NCI-H2227 (cell line): Measurements from ENCODE around the gene CYP24A1.

Source experiments
- DNase-seq: peaks from one replicate; lab custom pipeline; 2025; ENCODE audit not compliant: unreplicated experiment; lab: John Stamatoyannopoulos, UW

The CYP24A1 gene

DNA sequence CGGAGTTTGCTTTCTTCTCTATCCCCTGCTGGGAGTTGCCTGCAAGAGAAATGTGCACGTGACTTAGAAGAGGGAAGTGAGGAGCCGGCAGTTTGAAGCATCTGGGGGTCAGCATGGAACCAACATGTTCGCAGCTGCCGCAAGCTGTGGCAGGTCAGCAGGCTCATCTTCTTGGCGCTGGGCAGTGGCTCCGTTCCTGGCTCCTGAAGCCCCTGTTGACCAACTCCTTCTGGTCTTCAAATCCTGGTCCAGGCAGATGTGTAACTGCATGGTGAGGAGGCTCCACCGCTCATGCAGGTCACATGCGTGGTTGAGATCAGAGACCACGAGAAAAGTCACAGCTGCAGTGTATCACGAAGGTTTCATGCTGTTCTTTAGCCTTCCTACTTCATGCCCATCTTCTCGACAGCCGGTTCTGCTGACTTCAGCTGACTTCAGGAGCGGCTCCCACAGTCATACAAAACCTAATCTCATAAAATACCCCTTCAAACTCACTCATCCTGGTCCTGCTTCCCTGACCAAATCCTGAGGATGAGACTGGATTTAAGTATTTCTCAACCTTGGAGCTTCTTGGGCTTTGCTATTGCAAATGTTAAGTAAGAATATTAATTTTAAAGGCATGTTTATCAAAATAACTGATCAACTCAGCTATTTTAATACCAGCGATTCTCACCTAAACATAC, 58.5 kb downstream of the CYP24A1 start:
- DNase-seq, result no peak

DNA sequence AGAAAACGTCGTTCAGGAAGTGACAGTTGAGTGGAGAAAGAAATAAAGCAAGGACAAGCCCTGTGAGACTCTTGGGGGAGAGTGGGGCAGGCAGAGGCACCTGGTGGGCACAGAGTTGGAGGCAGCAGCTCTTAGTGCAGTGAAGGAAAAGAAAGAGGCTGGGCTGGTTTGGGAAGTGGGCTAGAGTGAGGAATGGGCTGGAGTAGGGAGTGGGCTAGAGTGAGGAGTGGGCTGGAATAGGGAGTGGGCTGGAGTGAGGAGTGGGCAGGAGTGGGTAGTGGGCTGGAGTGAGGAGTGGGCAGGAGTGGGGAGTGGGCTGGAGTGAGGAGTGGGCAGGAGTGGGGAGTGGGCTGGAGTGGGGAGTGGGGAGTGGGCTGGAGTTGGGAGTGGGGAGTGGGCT, 59.7 kb downstream of the CYP24A1 start:
- DNase-seq, result no peak

DNA sequence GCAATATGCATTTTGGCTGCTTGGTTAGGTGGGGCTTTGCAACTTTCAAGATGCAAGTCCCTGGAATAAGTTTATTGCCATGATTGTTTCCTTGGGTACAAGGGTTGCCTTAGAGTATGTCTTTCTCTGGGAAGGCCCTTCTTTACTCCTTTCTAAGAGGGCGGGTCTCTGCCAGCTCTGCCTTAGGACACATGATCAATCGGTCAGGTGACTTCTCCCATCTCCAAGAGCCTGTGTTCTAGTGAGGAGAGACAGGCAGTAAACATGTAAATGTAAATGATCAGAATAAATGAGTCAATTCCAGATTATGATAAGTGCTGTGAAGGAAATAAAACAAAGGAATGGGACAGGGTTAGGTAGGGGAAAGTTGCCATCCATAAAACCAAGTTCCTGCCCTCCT, 60.2 kb downstream of the CYP24A1 start:
- no peak for DNase-seq

DNA sequence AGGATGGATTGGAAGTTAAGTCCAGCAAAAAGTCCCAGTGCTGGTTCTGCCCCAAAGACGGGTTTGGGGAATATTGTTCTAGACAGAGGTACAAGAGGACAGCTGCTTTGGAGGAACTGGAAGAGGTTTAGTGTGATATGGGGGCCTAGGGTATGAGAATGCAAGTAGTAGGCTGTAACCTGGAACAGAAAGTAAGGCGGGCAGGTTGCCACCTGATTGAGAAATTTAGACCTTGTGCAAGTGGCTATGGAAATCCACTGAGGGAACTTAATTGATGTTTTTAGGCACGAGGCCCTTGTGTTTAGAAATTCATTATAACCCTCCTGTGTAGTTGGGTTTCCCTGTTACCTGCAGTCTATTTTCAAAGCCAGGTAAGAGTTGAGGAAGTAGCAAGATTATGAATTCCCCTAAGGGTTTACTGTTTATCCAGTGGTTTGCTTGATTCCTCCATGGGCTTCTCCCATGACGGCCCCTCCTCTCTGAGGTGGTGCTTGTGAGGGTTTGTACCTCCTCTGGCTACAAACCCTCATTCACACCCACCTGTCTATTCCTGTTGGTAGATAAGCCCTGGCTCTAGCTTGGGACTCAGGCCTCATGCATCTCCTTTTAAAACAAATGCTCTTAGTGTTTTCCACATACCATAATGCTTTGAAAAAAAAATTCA, 61.4 kb downstream of the CYP24A1 start:
- DNase-seq, result no peak

DNA sequence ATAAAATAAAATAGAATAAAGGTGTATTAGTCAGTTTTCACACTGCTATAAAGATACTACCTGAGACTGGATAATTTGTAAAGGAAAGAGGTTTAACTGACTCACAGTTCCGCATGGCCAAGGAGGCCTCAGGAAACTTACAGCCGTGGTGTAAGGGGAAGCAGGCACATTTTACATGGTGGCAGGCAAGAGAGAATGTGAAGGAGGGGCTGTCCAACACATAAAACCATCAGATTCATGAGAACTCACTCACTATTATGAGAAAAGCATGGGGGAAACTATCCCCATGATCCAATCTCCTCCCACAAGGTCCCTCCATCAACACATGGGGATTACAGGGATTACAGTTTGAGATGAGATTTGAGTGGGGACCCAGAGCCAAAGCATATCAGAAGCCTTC, 62.3 kb downstream of the CYP24A1 start:
- no peak for DNase-seq

DNA sequence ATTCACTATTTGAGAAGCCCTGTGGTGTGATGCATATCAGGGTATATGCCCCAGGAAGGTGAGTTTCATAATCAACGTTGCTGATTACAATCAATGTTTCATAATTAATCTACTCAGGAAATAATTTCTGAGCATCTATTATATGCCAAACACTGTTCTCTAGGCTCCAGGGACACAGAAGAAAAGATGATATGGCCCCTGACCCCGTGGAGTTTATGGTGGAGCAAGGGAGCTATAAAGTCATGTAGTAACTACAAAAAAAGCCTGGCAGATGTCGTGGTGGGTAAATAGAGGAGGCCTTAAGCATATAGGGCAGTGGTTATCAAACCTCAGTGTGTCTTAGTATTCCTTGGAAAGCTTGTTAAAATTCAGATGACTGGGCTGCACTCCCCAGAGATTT, 63.3 kb downstream of the CYP24A1 start:
- DNase-seq, result no peak

DNA sequence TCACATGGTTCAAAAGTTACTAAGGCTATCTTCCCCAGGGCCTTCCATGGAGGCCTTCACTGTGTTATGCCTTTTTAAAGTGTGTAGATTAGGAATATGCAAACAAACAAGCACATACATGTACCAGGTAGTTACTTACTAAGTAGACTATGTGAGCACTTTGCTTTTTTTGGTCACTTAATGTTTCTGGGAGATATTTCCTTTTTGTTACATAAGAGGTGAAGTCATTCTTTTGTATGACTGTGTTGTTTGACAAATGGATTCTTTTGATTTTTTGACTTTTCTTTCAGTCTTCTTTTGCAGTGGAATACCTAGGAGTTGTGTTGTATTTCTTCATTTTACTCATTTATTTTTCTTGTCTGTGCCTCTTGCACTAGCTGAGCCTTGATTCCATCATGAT, 63.7 kb downstream of the CYP24A1 start:
- DNase-seq, result no peak

DNA sequence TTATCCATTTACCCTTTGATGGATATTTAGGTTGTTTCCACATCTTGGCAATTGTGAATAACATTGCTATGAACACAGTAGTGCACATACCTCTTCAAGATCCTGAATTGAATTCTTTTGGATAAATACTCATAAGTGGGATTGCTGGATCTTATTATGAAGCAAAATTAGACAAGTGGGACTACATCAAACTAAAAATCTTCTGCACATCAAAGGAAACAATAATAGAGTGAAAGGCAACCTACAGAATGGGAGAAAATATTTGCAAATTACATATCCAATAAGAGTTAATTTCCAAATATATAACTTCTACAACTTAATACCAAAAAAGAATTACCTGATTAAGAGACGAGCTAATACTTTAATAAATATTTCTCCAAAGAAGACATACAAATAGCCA, 65.0 kb downstream of the CYP24A1 start:
- DNase-seq, result no peak

DNA sequence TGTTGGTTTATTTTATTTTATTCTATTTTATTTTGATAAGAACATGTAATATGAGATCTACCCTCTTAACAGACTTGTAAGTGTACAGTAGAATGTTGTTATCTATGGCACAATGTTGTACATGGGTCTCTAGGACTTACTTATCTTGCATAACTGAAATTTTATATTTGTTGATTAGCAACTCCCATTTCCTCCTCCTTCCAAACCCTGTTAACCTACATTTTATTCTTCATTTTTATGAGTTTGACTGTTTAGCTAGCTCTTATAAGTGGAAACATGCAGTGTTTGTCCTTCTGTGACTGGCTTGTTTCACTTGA, 65.5 kb downstream of the CYP24A1 start:
- DNase-seq, result no peak

DNA sequence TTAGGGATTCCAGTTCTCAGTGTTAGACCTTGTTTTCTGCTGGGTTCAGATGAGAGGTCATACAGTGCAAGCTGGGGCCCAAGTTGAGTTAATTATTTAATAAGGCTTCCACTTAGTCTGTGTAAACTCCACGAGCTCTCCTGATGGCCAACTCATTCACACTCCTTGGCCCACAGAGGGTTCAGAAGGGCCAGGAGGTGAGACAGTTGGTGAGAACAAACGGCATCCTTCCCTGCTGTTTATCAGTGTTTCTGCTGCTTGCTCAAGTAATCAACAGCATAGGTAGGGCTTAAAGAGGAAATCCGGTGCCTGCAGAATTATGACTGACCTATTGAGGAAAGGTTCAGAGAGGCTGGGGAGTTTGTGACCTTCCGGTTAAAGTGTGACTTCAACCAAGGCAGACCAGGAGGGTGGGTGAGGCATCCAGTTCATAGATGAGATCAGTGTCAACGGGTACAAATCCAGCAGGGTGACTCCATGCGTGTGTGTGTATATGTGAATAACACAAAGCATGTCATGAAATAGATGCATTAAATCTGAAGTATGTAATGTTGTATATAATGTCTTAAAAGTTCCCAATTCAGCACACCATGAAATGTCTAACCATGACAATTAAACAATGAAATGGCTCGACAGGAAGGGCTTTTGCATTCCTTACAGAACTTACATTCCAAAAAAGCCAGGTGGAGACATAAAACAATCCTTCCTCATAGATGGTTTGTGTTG, 66.0 kb downstream of the CYP24A1 start:
- no peak for DNase-seq

DNA sequence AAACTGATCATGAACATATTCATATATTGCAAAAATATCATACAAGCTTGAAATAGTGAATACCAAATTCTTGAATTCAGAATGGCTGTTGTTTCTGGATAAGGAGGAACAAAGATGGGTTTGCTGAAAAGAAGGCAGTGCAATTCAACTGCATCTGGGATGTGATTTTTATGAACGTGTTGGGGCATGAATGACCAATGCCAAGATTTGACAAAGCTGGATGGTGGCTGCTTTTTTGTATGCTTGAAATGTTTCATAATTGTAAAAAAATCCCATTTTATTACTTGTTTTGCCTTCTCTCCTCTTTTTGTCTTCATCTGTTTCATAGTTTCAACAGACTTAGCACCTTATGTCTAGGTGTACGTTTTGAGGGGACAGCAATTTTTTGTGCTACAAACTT, 66.6 kb downstream of the CYP24A1 start:
- DNase-seq, result no peak

DNA sequence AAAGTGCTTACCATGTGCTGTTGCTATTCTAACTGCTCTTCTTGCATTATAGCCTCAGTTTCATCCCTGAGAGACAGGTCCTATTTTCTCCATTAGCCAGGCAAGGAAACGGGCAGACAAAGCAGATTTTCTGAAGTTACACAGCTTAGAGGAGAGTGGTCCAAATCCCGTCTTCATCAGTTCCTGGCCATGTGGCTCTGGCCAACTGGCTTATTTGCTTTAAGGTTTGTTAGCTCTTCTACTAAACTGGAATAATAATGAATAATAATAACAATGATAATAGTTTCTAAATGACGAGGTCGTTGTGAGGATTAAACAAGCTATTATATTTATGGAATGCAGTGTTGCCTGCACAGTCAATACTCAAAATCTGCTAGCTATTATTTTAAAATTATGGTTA, 67.6 kb downstream of the CYP24A1 start:
- no peak for DNase-seq

DNA sequence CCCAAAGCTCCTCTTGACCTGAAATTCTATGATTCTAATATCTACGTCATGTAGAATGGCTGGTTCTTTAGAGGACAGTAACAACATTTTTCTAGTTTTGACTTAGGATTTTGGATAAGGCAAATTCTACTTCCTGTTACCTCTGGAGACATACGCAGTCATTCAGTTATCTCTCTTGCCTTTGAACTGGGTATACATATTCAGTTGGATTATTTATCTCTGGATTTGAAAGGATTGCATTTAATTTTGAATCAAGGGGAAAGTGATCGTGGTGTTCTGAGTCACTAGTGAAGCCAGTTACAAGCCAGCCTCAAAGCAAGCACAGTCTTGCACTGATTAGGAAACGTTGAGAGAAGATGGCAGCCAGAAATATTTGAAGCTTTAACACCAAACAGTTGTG, 68.1 kb downstream of the CYP24A1 start:
- DNase-seq, result no peak

DNA sequence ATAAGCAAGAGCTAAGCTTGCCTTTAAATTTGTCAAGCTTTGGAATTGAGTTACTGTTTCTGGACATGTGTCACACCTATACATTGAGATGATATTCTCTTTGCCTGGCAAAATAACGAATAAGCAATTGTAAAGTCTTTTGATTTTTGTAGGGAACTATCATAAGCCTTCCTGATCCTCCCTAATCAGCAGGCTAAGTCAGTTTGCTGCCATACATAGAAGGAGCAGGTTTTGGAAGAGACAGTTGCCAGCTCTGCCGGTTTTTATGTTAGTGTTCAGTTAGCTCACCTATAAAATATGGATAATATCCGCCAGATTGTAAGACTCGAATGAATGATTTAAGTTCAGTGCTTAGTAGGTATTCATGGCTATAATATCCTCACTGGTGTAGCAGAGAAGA, 69.0 kb downstream of the CYP24A1 start:
- no peak for DNase-seq

DNA sequence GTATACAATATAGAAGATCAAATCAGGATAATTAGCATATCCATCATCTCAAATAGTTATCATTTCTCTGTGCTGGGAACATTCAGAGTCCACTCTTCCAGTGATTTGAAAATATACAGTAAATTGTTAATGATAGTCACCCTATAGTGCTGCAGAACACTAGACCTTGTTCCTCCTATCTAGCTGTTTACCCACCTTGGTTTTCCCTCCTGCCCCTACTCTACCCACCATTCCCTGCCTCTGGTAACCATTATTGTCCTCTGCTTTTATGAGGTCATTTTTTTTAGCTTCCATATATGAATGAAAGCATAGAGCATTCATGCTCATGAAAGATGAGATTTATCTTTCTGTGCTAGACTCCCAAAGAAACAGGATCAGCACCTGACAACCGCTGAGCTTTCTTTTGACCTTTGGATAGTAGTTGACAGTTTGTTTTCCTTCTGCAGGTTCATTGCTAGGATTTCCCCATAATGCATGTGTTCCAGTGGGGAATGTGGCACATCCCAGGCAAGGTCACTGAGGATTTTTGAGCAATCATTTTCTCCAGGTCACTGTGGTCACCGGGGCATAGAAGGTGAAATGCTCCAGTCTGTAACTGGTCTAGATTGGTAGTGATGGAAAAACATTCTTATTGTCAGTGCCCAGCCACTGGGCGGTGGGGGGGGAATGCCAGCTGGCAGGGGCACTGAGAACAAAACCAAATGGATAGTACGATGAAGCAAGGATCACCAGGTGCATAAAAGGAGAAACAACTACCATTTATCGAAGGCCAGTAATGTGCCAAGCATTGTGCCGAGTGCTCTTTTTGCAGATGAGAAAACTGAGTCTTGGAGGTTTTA, 69.8 kb downstream of the CYP24A1 start:
- DNase-seq, result no peak
